ENCODE data around the gene SNX33.
"Not testable (repeated sequence)": the region's sequence is repeated elsewhere in the genome, so short reads cannot be mapped to it uniquely, and the experiment has no call there.

DNA sequence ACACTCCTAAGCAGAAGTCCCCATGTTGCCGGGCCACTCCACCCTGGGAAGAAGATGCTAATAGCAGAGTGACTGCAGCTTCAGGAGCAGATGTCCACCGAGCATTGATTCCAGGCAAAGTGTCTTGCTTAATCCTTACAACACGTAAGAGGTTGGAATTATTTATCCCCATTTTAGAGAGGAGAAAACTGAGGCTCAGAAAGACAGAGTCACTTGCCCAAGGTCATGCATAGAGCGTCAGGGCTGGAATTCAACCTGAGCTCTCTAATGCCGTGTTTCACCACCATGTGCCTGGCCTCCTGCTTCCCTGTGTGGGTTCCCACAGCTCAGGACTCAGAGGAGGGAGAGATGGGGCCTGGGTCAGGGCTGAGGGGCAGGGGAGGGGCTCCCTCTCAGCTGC is 57.7 kb downstream of the SNX33 start:
- TF ChIP-seq, protein P1, sequence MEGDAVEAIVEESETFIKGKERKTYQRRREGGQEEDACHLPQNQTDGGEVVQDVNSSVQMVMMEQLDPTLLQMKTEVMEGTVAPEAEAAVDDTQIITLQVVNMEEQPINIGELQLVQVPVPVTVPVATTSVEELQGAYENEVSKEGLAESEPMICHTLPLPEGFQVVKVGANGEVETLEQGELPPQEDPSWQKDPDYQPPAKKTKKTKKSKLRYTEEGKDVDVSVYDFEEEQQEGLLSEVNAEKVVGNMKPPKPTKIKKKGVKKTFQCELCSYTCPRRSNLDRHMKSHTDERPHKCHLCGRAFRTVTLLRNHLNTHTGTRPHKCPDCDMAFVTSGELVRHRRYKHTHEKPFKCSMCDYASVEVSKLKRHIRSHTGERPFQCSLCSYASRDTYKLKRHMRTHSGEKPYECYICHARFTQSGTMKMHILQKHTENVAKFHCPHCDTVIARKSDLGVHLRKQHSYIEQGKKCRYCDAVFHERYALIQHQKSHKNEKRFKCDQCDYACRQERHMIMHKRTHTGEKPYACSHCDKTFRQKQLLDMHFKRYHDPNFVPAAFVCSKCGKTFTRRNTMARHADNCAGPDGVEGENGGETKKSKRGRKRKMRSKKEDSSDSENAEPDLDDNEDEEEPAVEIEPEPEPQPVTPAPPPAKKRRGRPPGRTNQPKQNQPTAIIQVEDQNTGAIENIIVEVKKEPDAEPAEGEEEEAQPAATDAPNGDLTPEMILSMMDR (IDR thresholded peaks at IDR 0.05): not testable (repeated sequence)
- not testable (repeated sequence) for TF ChIP-seq EZH2 (IDR thresholded peaks at IDR 0.05; ENCODE audit: borderline replicate concordance, insufficient read depth, low read depth, low read length, poor library complexity, severe bottlenecking)
